ENCODE data around the gene IKZF1.
A peak's percentile ranks its signal among the peaks of the same experiment; 100 is the strongest.

The IKZF1 gene

GRCh38 chr7:50376056-50376820 is 71.7 kb downstream of the IKZF1 start:
- DNase-seq (ENCODE audit: low read depth, low spot score): no peak

- no peak for DNase-seq (ENCODE audit: low read depth, low spot score)
Measured at GRCh38 chr7:50377356-50377755, 72.8 kb downstream of the IKZF1 start.

- DNase-seq (ENCODE audit: low read depth, low spot score): no peak
Measured at GRCh38 chr7:50379082-50379481, 74.6 kb downstream of the IKZF1 start.

GRCh38 chr7:50379539-50379938 is 75.0 kb downstream of the IKZF1 start:
- DNase-seq (ENCODE audit: low read depth, low spot score): no peak

- no peak for DNase-seq (ENCODE audit: low read depth, low spot score)
Measured at GRCh38 chr7:50382455-50382854, 77.9 kb downstream of the IKZF1 start.

- no peak for DNase-seq (ENCODE audit: low read depth, low spot score)
Measured at GRCh38 chr7:50387351-50387750, 82.8 kb downstream of the IKZF1 start.

- no peak for DNase-seq (ENCODE audit: low read depth, low spot score)
Measured at GRCh38 chr7:50389961-50390360, 85.4 kb downstream of the IKZF1 start.

GRCh38 chr7:50391386-50391785 is 86.9 kb downstream of the IKZF1 start:
- no peak for DNase-seq (ENCODE audit: low read depth, low spot score)

- DNase-seq (ENCODE audit: low read depth, low spot score): peak; percentile 37
Measured at GRCh38 chr7:50393076-50393475, 88.6 kb downstream of the IKZF1 start.

GRCh38 chr7:50393547-50394252 is 89.2 kb downstream of the IKZF1 start:
- DNase-seq (ENCODE audit: low read depth, low spot score): no peak

GRCh38 chr7:50394315-50394714 is 89.8 kb downstream of the IKZF1 start:
- DNase-seq (ENCODE audit: low read depth, low spot score): no peak

- DNase-seq (ENCODE audit: low read depth, low spot score): no peak
Measured at GRCh38 chr7:50396856-50397255, 92.3 kb downstream of the IKZF1 start.

- no peak for DNase-seq (ENCODE audit: low read depth, low spot score)
Measured at GRCh38 chr7:50397320-50397970, 92.9 kb downstream of the IKZF1 start.

- no peak for DNase-seq (ENCODE audit: low read depth, low spot score)
Measured at GRCh38 chr7:50397971-50398324, 93.4 kb downstream of the IKZF1 start.

GRCh38 chr7:50399206-50399605 is 94.7 kb downstream of the IKZF1 start:
- no peak for DNase-seq (ENCODE audit: low read depth, low spot score)

- no peak for DNase-seq (ENCODE audit: low read depth, low spot score)
Measured at GRCh38 chr7:50399635-50400034, 95.1 kb downstream of the IKZF1 start.

- DNase-seq (ENCODE audit: low read depth, low spot score): no peak
Measured at GRCh38 chr7:50400114-50400513, 95.6 kb downstream of the IKZF1 start.

- no peak for DNase-seq (ENCODE audit: low read depth, low spot score)
Measured at GRCh38 chr7:50404392-50404791, 99.9 kb downstream of the IKZF1 start.

- no peak for DNase-seq (ENCODE audit: low read depth, low spot score)
Measured at GRCh38 chr7:50405221-50405620, 100.7 kb downstream of the IKZF1 start.

GRCh38 chr7:50406935-50407334 is 102.4 kb downstream of the IKZF1 start:
- no peak for DNase-seq (ENCODE audit: low read depth, low spot score)

GRCh38 chr7:50409856-50410745 is 105.6 kb downstream of the IKZF1 start:
- no peak for DNase-seq (ENCODE audit: low read depth, low spot score)

- DNase-seq (ENCODE audit: low read depth, low spot score): no peak
Measured at GRCh38 chr7:50411332-50411731, 106.8 kb downstream of the IKZF1 start.
